GM18505 (cell line): ENCODE data around the gene TMEM86A.
A peak's percentile ranks its signal among the peaks of the same experiment; 100 is the strongest.
"Not testable (repeated sequence)": the region's sequence is repeated elsewhere in the genome, so short reads cannot be mapped to it uniquely, and the experiment has no call there.

Source experiments
- ATAC-seq: cut with Tn5 transposase; IDR thresholded peaks from one replicate; pipeline ENCODE4 v1.9.1; 2021; ENCODE audit not compliant: unreplicated experiment
- POLR2A ChIP-seq: IDR thresholded peaks from 4 replicates; pipeline ENCODE4 v1.6.1; 2011; ENCODE audit warnings: borderline replicate concordance; ENCODE audit not compliant: insufficient read depth, insufficient read length; ENCODE audit errors: extremely low read depth

TMEM86A gene

DNA sequence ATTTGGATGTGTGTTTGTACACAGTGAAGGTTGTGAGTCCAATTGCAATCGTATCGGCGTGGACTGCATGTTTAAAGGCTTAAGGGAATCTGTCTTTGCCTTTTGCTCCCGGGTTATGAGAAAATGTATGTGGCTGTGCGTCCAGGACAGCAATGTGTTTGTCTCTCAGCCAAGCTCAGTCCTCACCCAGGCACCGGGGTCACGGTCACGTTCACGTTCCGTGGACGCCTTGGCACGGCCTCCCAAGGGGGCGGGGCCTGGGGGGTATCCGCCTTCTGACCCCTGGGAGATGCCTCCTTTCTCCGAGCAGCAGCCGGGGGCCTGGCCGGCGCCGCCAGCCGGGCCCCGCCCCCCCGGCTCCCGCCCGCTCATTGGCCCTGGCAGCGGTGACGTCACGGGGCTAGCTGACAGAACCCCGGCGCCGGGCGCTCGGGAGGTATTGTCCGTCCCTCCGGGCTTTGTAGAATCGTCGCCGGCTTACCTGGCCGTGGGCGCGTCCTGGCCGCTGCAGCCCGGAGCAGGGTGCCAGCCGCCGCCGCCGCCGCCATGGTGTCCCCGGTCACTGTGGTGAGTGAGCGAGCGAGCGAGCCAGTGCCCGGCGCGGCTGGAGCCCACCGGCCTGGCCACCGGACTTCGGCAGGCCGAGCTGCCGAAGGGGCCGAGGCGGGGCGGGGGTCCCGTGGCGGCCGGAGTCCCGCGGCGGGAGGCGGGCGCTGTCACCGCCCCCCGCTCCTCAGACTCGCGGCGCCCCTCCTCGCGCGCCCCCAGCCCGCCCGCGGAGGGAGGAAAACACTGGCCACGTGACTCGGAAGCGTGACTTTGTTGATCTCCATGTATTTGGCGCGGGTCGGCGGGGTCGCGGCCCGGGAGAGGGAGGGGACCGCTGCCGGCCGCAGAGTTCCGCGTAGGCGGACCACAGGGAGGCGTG, at the start of gene TMEM86A:
TMEM86A (plus strand) TSS at position 439 of the 928 bp plus-strand sequence; CDS start at position 547, 108 bp downstream.
- ATAC-seq = peak; percentile 92
- TF ChIP-seq POLR2A = peak; percentile 30

- ATAC-seq = no peak
- no peak for TF ChIP-seq POLR2A
Observed at GRCh38 chr11:18650353-18650752, 48.2 kb upstream of the TMEM86A start.

- ATAC-seq = no peak
- TF ChIP-seq POLR2A = no peak
Observed at GRCh38 chr11:18650859-18651557, 47.6 kb upstream of the TMEM86A start.

GRCh38 chr11:18657673-18658072, 40.9 kb upstream of the TMEM86A start:
- ATAC-seq = no peak
- TF ChIP-seq POLR2A = no peak

GRCh38 chr11:18665353-18665872, 33.2 kb upstream of the TMEM86A start:
- not testable (repeated sequence) for ATAC-seq

DNA sequence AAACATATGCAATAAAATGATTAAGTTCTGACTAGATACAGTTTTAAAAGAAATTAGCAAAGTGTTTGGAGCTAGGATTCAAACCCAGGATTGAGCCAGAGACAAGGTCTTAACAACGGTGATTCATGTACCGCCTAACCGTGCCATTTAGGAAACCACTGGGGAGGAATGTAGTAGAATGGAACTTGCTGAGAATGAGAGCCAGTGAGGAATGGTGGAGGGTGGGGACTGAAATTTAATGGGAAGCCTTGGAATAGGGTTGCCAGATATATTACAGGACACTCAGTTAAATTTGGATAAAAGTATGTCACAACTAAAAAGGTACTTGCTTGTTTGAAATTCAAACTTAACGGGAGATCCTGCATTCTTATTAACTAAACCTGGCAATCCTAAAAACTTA, 30.4 kb upstream of the TMEM86A start:
- no peak for ATAC-seq
- TF ChIP-seq POLR2A = no peak

DNA sequence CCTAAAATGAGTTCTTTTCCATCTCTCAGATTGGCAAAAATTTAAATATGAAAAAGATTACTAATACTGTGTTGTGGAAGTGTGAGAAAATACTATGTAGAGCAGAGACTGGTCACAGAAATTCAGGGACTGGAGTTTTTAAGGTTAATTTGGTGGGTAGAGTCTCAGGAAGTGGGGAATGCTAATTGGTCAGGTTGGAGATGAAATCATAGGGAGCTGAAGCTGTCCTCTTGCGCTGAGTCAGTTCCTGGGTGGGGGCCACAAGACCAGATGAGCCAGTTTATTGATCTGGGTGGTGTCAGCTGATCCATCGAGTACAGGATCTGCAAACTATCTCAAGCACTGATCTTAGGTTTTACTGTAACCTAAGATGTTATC, 29.4 kb upstream of the TMEM86A start:
- TF ChIP-seq POLR2A = no peak
- ATAC-seq = no peak

- no peak for ATAC-seq
- no peak for TF ChIP-seq POLR2A
Observed at GRCh38 chr11:18669711-18670110, 28.9 kb upstream of the TMEM86A start.

GRCh38 chr11:18671246-18671645, 27.3 kb upstream of the TMEM86A start:
- ATAC-seq = no peak
- no peak for TF ChIP-seq POLR2A

DNA sequence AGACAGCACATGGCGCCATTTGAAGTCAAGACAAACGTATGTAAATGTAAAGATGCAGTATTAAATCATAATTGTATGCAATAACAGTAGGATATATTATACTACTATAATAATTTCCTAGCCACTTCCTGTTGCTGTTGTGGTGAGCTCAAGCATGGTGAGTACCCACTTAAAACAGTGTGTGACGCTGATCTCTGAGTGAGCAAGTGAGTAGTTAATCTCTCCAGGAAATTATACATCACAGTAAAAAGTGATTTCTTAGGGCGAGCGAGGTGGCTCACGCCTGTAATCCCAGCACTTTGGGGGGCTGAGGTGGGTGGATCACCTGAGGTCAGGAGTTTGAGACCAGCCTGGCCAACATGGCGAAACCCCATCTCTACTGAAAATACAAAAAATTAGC, 26.4 kb upstream of the TMEM86A start:
- not testable (repeated sequence) for ATAC-seq

GRCh38 chr11:18676803-18677202, 21.8 kb upstream of the TMEM86A start:
- TF ChIP-seq POLR2A = no peak
- ATAC-seq = no peak

- no peak for ATAC-seq
- no peak for TF ChIP-seq POLR2A
Observed at GRCh38 chr11:18677560-18677959, 21.0 kb upstream of the TMEM86A start.

- not testable (repeated sequence) for ATAC-seq
Observed at GRCh38 chr11:18681949-18682348, 16.6 kb upstream of the TMEM86A start.

- TF ChIP-seq POLR2A = no peak
- no peak for ATAC-seq
Observed at GRCh38 chr11:18682466-18682865, 16.1 kb upstream of the TMEM86A start.
